Body of pancreas (tissue), 4 donors: ENCODE data around the gene SULT1E1. TPM values are rescaled to one million over a fixed set of nuclear protein-coding genes. Genes with fewer than 3 reads are reported as not detected.

Source experiments
- ATAC-seq: fragments of 150-250 bp; one replicate; pipeline ENCODE4 v1.9.1; 2016
- DNase-seq, 4 donors: peaks; one replicate each; pipeline ENCODE4 v3.0.0-alpha.2; 2019
- H3K27ac ChIP-seq, 4 donors: fragments of 200-600 bp; sonication (generic); 1 replicate in 3 of 4; 2 replicates in 1 of 4; pipeline versions ENCODE4 v1.5.1 to v1.6.1; 2016 to 2019; ENCODE audit warnings: mild to moderate bottlenecking in 1 of 4, mixed read lengths in 1 of 4, moderate library complexity in 1 of 4
- H3K27me3 ChIP-seq, 2 donors: fragments of 200-600 bp; sonication (generic); one replicate each; pipeline ENCODE4 v1.6.0; 2016; ENCODE audit warnings: mild to moderate bottlenecking in 1 of 2
- H3K36me3 ChIP-seq, 2 donors: fragments of 200-600 bp; sonication (generic); replicated peaks in 1 of 2; 2 replicates each; pipeline ENCODE4 v1.5.1; 2016; ENCODE audit warnings: low read depth in 2 of 2; ENCODE audit not compliant: insufficient read depth in 1 of 2
- H3K4me1 ChIP-seq: fragments of 200-600 bp; sonication (generic); one replicate; pipeline ENCODE4 v1.6.0; 2016
- H3K4me3 ChIP-seq, 2 donors: fragments of 200-600 bp; sonication (generic); 1 replicate in 1 of 2; 2 replicates in 1 of 2; pipeline ENCODE4 v1.5.1; 2016 to 2019
- H3K9me3 ChIP-seq, 3 donors: fragments of 200-600 bp; sonication (generic); 1 replicate in 2 of 3; 2 replicates in 1 of 3; pipeline ENCODE4 v1.5.1; 2016
- CTCF ChIP-seq, 7 experiments: fragments of 450-650 bp in 4 of 7; fragments of 200-600 bp in 3 of 7; sonication (generic) in 3 of 7; IDR thresholded peaks; one replicate each; pipeline ENCODE4 v1.5.1; 2016 to 2019; ENCODE audit warnings: antibody characterized with exemption in 7 of 7
- POLR2A ChIP-seq, 3 donors: fragments of 450-650 bp; IDR thresholded peaks; one replicate each; pipeline ENCODE4 v1.6.1; 2016; ENCODE audit warnings: antibody characterized with exemption in 3 of 3, mild to moderate bottlenecking in 2 of 3
- intact Hi-C: fragments of 100-400 bp; cut with DNase I; formaldehyde crosslinking; loops from one replicate; pipeline ENCODE4 v1.15.1; 2023
- total RNA-seq, 2 donors: library from RNA; depleted of rRNA; stranded (reverse); fragments of >200 nt; gene quantifications; one replicate each; pipeline ENCODE4 v1.1.0, GENCODE V29; 2016

The SULT1E1 gene
- total RNA-seq, 2 donors from 2014 or later: 1.3 TPM; not detected in 1

- H3K4me1 ChIP-seq: no peaks in the 10 kb centered on the region
- intact Hi-C loops: no loop called here
- TF ChIP-seq CTCF (IDR thresholded peaks at IDR 0.05): no peak
- TF ChIP-seq POLR2A (IDR thresholded peaks at IDR 0.05): no peak
- H3K4me3 ChIP-seq: no peak overlapping the region
- no peaks in the 10 kb centered on the region for H3K36me3 ChIP-seq
- H3K27ac ChIP-seq: no peak overlapping the region
- H3K9me3 ChIP-seq: no peaks in the 10 kb centered on the region
- DNase-seq: no peak
- no peak for ATAC-seq
- no peaks in the 10 kb centered on the region for H3K27me3 ChIP-seq
Measured at GRCh38 chr4:69793732-69794131, 66.2 kb downstream of the SULT1E1 start.

Other genes with a start within 250 kb of the SULT1E1 start
- not detected for gene UGT2A2, start 220.5 kb downstream of the SULT1E1 start, total RNA-seq
- not detected for gene UGT2A1, start 206.9 kb downstream of the SULT1E1 start, total RNA-seq
- gene SULT1B1, start 99.5 kb downstream of the SULT1E1 start, total RNA-seq: 1 to 10 TPM; 1.8 to 4.0 TPM
- 1 to 10 TPM in 1 of 2 donors, not detected in 1; 2.3 TPM for gene CSN1S1, start 70.9 kb upstream of the SULT1E1 start, total RNA-seq
- not detected for gene CSN2, start 105.6 kb upstream of the SULT1E1 start, total RNA-seq
- gene STATH, start 135.8 kb upstream of the SULT1E1 start, total RNA-seq: not detected
- not detected for gene HTN3, start 168.3 kb upstream of the SULT1E1 start, total RNA-seq
- not detected for gene HTN1, start 190.3 kb upstream of the SULT1E1 start, total RNA-seq